HG02588 (cell line): Measurements from ENCODE around the gene POLK.
"Not testable (repeated sequence)": the region's sequence is repeated elsewhere in the genome, so short reads cannot be mapped to it uniquely, and the experiment has no call there.

Experiments
- ATAC-seq: cut with Tn5 transposase; IDR thresholded peaks from one replicate; pipeline ENCODE4 v1.9.1; 2021; ENCODE audit warnings: mild to moderate bottlenecking, moderate library complexity; ENCODE audit not compliant: unreplicated experiment

Gene POLK

GRCh38 chr5:75511435-75512382, at the start of gene POLK, which contains the start of gene CERT1:
TSS of gene POLK (plus strand) at chr5:75511891.
TSS of gene CERT1 (minus strand) at chr5:75511629. CDS start at chr5:75511207, 422 bp downstream.
- peak; percentile 85 for ATAC-seq

GRCh38 chr5:75463726-75464125, 48.0 kb upstream of the POLK start:
- no peak for ATAC-seq

GRCh38 chr5:75465480-75465879, 46.2 kb upstream of the POLK start:
- ATAC-seq, result no peak

GRCh38 chr5:75466006-75466716, 45.5 kb upstream of the POLK start:
- ATAC-seq, result no peak

GRCh38 chr5:75468593-75468992, 43.1 kb upstream of the POLK start:
- ATAC-seq, result no peak

GRCh38 chr5:75469017-75469416, 42.7 kb upstream of the POLK start:
- no peak for ATAC-seq

GRCh38 chr5:75471193-75471592, 40.5 kb upstream of the POLK start:
- no peak for ATAC-seq

- ATAC-seq, result no peak
These were observed 38.7 kb upstream of the POLK start for GRCh38 chr5:75472973-75473372.

GRCh38 chr5:75473463-75473862, 38.2 kb upstream of the POLK start:
- ATAC-seq, result no peak

- no peak for ATAC-seq
These were observed 36.3 kb upstream of the POLK start for GRCh38 chr5:75475364-75475763.

GRCh38 chr5:75481024-75481423, 30.7 kb upstream of the POLK start:
- no peak for ATAC-seq

- ATAC-seq, result no peak
These were observed 29.2 kb upstream of the POLK start for GRCh38 chr5:75482482-75482881.

GRCh38 chr5:75484605-75485004, 27.1 kb upstream of the POLK start:
- no peak for ATAC-seq

GRCh38 chr5:75489847-75490246, 21.8 kb upstream of the POLK start:
- ATAC-seq, result not testable (repeated sequence)

GRCh38 chr5:75491621-75492020, 20.1 kb upstream of the POLK start:
- no peak for ATAC-seq

- ATAC-seq, result no peak
These were observed 15.7 kb upstream of the POLK start for GRCh38 chr5:75496026-75496425.

- no peak for ATAC-seq
These were observed 13.4 kb upstream of the POLK start for GRCh38 chr5:75498208-75498777.

- ATAC-seq, result not testable (repeated sequence)
These were observed 12.8 kb upstream of the POLK start for GRCh38 chr5:75498875-75499274.

- ATAC-seq, result not testable (repeated sequence)
These were observed 6.6 kb upstream of the POLK start for GRCh38 chr5:75505112-75505511.

- no peak for ATAC-seq
These were observed 3.9 kb upstream of the POLK start for GRCh38 chr5:75507841-75508240.

GRCh38 chr5:75509546-75509945, 2.1 kb upstream of the POLK start:
- no peak for ATAC-seq

- no peak for ATAC-seq
These were observed 1.7 kb upstream of the POLK start for GRCh38 chr5:75509956-75510355.
